ENCODE results near the gene LRRC28. TPM values are rescaled to one million over a fixed set of nuclear protein-coding genes. Genes with fewer than 3 reads are reported as not detected.

The LRRC28 gene
- total and polyA plus RNA-seq, 2 of the 4 experiments (the other 2 are of a cell fraction): 12.7 to 21.1 TPM

- CTCF ChIA-PET: interaction anchor here (0.7 to 1.7 kb wide), 4 partner anchors 10 to 379 kb away, joined by 3 to 6 read pairs (median 4); no protein-coding TSS in a partner anchor
- dilution Hi-C loops (cut with HindIII; ENCODE audit: low sequenced_read_pairs, unreplicated experiment) (no loop called here), intact Hi-C loops (cut with micrococcal nuclease) (no loop called here), in situ Hi-C loops (cut with MboI; ENCODE audit: low sequenced_read_pairs) (no loop called here)
- no peak overlapping the region for H4K8ac ChIP-seq (ENCODE audit: low read depth in 2 of 2, low read length in 2 of 2)
- H4K20me1 ChIP-seq (ENCODE audit: insufficient read depth, low read length): no peaks in the 10 kb centered on the region
- H3K18ac ChIP-seq (ENCODE audit: low read depth, low read length): no peak overlapping the region
- DNase-seq: peak; percentile 52
- H3K27me3 ChIP-seq (ENCODE audit: control insufficient read depth, insufficient read depth, low read length): no peaks in the 10 kb centered on the region
- no TSS peak for BruUV-seq (replicated peaks)
- no peak overlapping the region for H2BK15ac ChIP-seq (ENCODE audit: low read depth, low read length)
- TF ChIP-seq RCOR1 (IDR thresholded peaks at IDR 0.05; ENCODE audit: insufficient replicate concordance, low read length): no peak
- TF ChIP-seq CTCF (conservative IDR thresholded peaks at IDR 0.05; ENCODE audit: low read depth, low read length): no peak
- TF ChIP-seq BHLHE40 (IDR thresholded peaks at IDR 0.05; ENCODE audit: low read depth, low read length): no peak
- no peak for TF ChIP-seq MAZ (IDR thresholded peaks at IDR 0.05; ENCODE audit: borderline replicate concordance, low read depth, low read length)
- TF ChIP-seq CEBPB (IDR thresholded peaks at IDR 0.05; ENCODE audit: low read depth, low read length): no peak
- no peak for TF ChIP-seq CHD1 (IDR thresholded peaks at IDR 0.05; ENCODE audit: low read depth, low read length)
- TF ChIP-seq RFX5 (IDR thresholded peaks at IDR 0.05; ENCODE audit: low read depth, low read length): no peak
- TF ChIP-seq MXI1 (IDR thresholded peaks at IDR 0.05; ENCODE audit: borderline replicate concordance, low read depth, low read length): no peak
- TF ChIP-seq MAFK (IDR thresholded peaks at IDR 0.05; ENCODE audit: low read depth, low read length): no peak
- TF ChIP-seq SMC3 (IDR thresholded peaks at IDR 0.05; ENCODE audit: low read depth, low read length): no peak
- TF ChIP-seq ELK1 (IDR thresholded peaks at IDR 0.05; ENCODE audit: borderline replicate concordance, low read depth, low read length): no peak
- no peak for TF ChIP-seq USF2 (IDR thresholded peaks at IDR 0.05; ENCODE audit: low read depth, low read length)
- TF ChIP-seq POLR2A (IDR thresholded peaks at IDR 0.05; ENCODE audit: low read depth, low read length): no peak
- no peak for TF ChIP-seq NFE2L2 (IDR thresholded peaks at IDR 0.05; ENCODE audit: low read depth, low read length)
- peaks cover 8% of the 10 kb centered on the region for H3K4me1 ChIP-seq (ENCODE audit: control insufficient read depth, insufficient read depth, low read length)
- no peak overlapping the region for H3K4me3 ChIP-seq (ENCODE audit: insufficient read depth, low read depth, low read length)
- H3K4ac ChIP-seq (ENCODE audit: low read depth, low read length): no peak overlapping the region
- 24% methylated on average over 2 of the region's 3 CpGs; no CpG with 5 or more reads in 1 of the 2 experiments for WGBS, 2 experiments (ENCODE audit: extremely low coverage in 2 of 2, insufficient read length in 1 of 2)
- peak overlapping the region; percentile 64 for H2AFZ ChIP-seq (replicated peaks; ENCODE audit: low read length, poor library complexity)
- no peak overlapping the region for H4K5ac ChIP-seq (ENCODE audit: low read depth, low read length)
- no peak overlapping the region for H3K56ac ChIP-seq (ENCODE audit: extremely low read depth, insufficient read depth, low read length)
- peak; percentile 94 for ATAC-seq (ENCODE audit: low read depth)
- H4K91ac ChIP-seq (ENCODE audit: insufficient read depth, low read depth, low read length): no peak overlapping the region
- no peaks in the 10 kb centered on the region for H3K79me1 ChIP-seq (ENCODE audit: low read depth in 1 of 2, low read length in 2 of 2)
- no peak overlapping the region for H2BK5ac ChIP-seq (ENCODE audit: low read depth, low read length, poor library complexity, severe bottlenecking)
- no peak overlapping the region for H3K23ac ChIP-seq (ENCODE audit: low read depth, low read length)
- H2BK120ac ChIP-seq (ENCODE audit: low read depth, low read length): no peak overlapping the region
- H2AK5ac ChIP-seq (ENCODE audit: low read depth, low read length): no peak overlapping the region
- no peaks in the 10 kb centered on the region for H3K36me3 ChIP-seq (ENCODE audit: control insufficient read depth, insufficient read depth, low read length)
- peaks cover 3% of the 10 kb centered on the region; the same call in 1 of the 2 replicates for H3K9me1 ChIP-seq (ENCODE audit: insufficient read depth, low read length)
- no peaks in the 10 kb centered on the region for H3K9me3 ChIP-seq (ENCODE audit: control insufficient read depth, insufficient read depth, low read length)
- no peak overlapping the region for H3K27ac ChIP-seq (ENCODE audit: insufficient read depth, low read length)
- POLR2A ChIA-PET (ENCODE audit: unreplicated experiment): no interaction called here
- no peak overlapping the region for H3K9ac ChIP-seq (ENCODE audit: low read depth, low read length)
- no peak overlapping the region for H2BK20ac ChIP-seq (ENCODE audit: low read depth, low read length)
- 0 out of 2 replicates have a peak overlapping the region, but pooled peaks have one; percentile 9 for H3K14ac ChIP-seq (replicated peaks; ENCODE audit: low read depth, low read length)
- no peak overlapping the region for H2AK9ac ChIP-seq (replicated peaks; ENCODE audit: low read depth, low read length, poor library complexity)
- H3K4me2 ChIP-seq (ENCODE audit: low read depth, low read length): no peak overlapping the region
Observed at GRCh38 chr15:99385865-99386264, 134.6 kb downstream of the LRRC28 start.
